ENCODE results near the gene FOSL1. TPM values are rescaled to one million over a fixed set of nuclear protein-coding genes. Genes with fewer than 3 reads are reported as not detected.

FOSL1 gene
- total and polyA plus RNA-seq, 2 of the 13 experiments (the other 11 are each of a cell fraction or from before 2014, with no cell fraction given), result 4.0 to 4.1 TPM

GRCh38 chr11:65899356-65900124 lies 648 bp downstream of the FOSL1 start (continued):
- TF ChIP-seq, protein P1, sequence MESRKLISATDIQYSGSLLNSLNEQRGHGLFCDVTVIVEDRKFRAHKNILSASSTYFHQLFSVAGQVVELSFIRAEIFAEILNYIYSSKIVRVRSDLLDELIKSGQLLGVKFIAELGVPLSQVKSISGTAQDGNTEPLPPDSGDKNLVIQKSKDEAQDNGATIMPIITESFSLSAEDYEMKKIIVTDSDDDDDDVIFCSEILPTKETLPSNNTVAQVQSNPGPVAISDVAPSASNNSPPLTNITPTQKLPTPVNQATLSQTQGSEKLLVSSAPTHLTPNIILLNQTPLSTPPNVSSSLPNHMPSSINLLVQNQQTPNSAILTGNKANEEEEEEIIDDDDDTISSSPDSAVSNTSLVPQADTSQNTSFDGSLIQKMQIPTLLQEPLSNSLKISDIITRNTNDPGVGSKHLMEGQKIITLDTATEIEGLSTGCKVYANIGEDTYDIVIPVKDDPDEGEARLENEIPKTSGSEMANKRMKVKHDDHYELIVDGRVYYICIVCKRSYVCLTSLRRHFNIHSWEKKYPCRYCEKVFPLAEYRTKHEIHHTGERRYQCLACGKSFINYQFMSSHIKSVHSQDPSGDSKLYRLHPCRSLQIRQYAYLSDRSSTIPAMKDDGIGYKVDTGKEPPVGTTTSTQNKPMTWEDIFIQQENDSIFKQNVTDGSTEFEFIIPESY (CRISPR knock-in tag; IDR thresholded peaks at IDR 0.05), result no peak; the same call in 1 of the 2 replicates
- TF ChIP-seq SRF (IDR thresholded peaks at IDR 0.05; ENCODE audit: low read depth, low read length), result no peak
- no peak for TF ChIP-seq ZBTB37 (CRISPR knock-in tag; IDR thresholded peaks at IDR 0.05)
- no peak; the same call in 1 of the 2 replicates for TF ChIP-seq ZNF556 (CRISPR knock-in tag; IDR thresholded peaks at IDR 0.05; ENCODE audit: borderline replicate concordance)
- TF ChIP-seq, protein P2, sequence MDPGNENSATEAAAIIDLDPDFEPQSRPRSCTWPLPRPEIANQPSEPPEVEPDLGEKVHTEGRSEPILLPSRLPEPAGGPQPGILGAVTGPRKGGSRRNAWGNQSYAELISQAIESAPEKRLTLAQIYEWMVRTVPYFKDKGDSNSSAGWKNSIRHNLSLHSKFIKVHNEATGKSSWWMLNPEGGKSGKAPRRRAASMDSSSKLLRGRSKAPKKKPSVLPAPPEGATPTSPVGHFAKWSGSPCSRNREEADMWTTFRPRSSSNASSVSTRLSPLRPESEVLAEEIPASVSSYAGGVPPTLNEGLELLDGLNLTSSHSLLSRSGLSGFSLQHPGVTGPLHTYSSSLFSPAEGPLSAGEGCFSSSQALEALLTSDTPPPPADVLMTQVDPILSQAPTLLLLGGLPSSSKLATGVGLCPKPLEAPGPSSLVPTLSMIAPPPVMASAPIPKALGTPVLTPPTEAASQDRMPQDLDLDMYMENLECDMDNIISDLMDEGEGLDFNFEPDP (CRISPR knock-in tag; conservative IDR thresholded peaks at IDR 0.05), result no peak
- TF ChIP-seq SMARCC2 (IDR thresholded peaks at IDR 0.05), result no peak
- no peak for TF ChIP-seq NFIB (CRISPR knock-in tag; IDR thresholded peaks at IDR 0.05; ENCODE audit: borderline replicate concordance)
- TF ChIP-seq SAP130 (CRISPR knock-in tag; IDR thresholded peaks at IDR 0.05; ENCODE audit: low read depth), result peak; percentile 83
- 0 out of 2 replicates have a peak, but pooled peaks have one; percentile 40 for TF ChIP-seq ZNF451 (CRISPR knock-in tag; IDR thresholded peaks at IDR 0.05)
- TF ChIP-seq ZFP1 (CRISPR knock-in tag; IDR thresholded peaks at IDR 0.05), result no peak
- TF ChIP-seq PHF20 (CRISPR knock-in tag; IDR thresholded peaks at IDR 0.05), result no peak; the same call in 1 of the 2 replicates
- no peak for TF ChIP-seq SP1 (IDR thresholded peaks at IDR 0.05)
- TF ChIP-seq SP1 (CRISPR knock-in tag; IDR thresholded peaks at IDR 0.05), result 0 out of 2 replicates have a peak, but pooled peaks have one; percentile 23
- peak; percentile 69 for TF ChIP-seq BATF2 (CRISPR knock-in tag; IDR thresholded peaks at IDR 0.05)
- peak; percentile 81; the same call in 1 of the 2 replicates for TF ChIP-seq ZNF501 (CRISPR knock-in tag; IDR thresholded peaks at IDR 0.05)
- peak; percentile 59; the same call in 1 of the 2 replicates for TF ChIP-seq IKZF5 (CRISPR knock-in tag; IDR thresholded peaks at IDR 0.05)
- peak; percentile 74 for TF ChIP-seq EED (CRISPR knock-in tag; IDR thresholded peaks at IDR 0.05)
- TF ChIP-seq LRRFIP1 (CRISPR knock-in tag; conservative IDR thresholded peaks at IDR 0.05), result no peak
- no peak for TF ChIP-seq SIX4 (CRISPR knock-in tag; IDR thresholded peaks at IDR 0.05)
- TF ChIP-seq ZNF709 (CRISPR knock-in tag; IDR thresholded peaks at IDR 0.05), result peak; percentile 58; the same call in 1 of the 2 replicates
- TF ChIP-seq ZNF543 (CRISPR knock-in tag; IDR thresholded peaks at IDR 0.05), result peak; percentile 56; the same call in 1 of the 2 replicates
